H7 (cell line): ENCODE results near the gene NPR3. TPM values are rescaled to one million over a fixed set of nuclear protein-coding genes. Genes with fewer than 3 reads are reported as not detected.

Source experiments
- DNase-seq: peaks from one replicate; pipeline ENCODE4 v3.0.0; 2012
- H3K27me3 ChIP-seq: 2 replicates; pipeline ENCODE4 v1.6.0; 2011; ENCODE audit warnings: mild to moderate bottlenecking, low read length; ENCODE audit not compliant: control insufficient read depth, insufficient read depth
- H3K36me3 ChIP-seq: replicated peaks from 2 replicates; pipeline ENCODE4 v1.5.1; 2011; ENCODE audit warnings: low read length; ENCODE audit not compliant: control insufficient read depth, insufficient read depth
- H3K4me3 ChIP-seq: 2 replicates; pipeline ENCODE4 v1.5.1; 2011; ENCODE audit warnings: low read depth, mild to moderate bottlenecking, control low read depth, low read length, moderate library complexity; ENCODE audit not compliant: insufficient read depth
- total RNA-seq: library from RNA; depleted of rRNA; stranded (reverse); fragments of >200 nt; shearing (Covaris generic); gene quantifications from 2 replicates; pipeline ENCODE4 v1.2.3, GENCODE V29; 2014

Gene NPR3
- total RNA-seq, 1 experiment from 2014 or later = 0.07 TPM

DNA sequence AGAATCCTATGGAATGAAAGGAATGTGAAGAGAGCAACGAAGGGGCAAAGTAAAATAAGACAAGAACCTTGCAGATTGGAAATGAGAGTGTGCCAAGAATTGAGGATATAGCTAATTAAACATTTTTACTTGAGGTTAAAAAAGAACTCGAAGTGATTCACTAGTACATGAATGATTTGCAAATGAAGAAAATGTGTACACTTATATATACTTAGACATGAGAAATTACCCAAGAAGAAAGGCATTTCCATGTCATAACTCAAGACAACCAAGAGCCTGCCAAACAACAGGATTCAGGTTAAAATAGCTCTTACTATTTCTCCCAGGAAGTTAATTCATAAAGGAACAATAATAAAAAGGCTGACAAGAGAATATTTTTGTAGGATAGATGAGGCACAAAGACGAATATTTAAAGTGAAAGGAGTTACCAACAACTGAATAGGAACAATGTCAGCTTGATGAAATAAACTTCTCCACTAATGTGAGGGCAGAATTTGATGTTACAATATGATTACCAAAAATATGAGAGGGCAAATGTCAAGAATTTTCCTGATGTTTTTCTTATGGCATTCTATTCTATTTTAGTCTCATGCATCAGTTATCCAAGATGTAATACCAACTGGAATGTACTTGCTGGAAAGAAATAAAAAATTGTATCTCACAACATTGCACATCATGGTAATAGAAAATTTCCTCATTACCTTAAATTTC is 18.9 kb upstream of the NPR3 start:
- no peak for DNase-seq
- no peaks in the 10 kb centered on the region for H3K36me3 ChIP-seq
- no peak overlapping the region for H3K4me3 ChIP-seq
- H3K27me3 ChIP-seq = no peaks in the 10 kb centered on the region; the same call in 1 of the 2 replicates

DNA sequence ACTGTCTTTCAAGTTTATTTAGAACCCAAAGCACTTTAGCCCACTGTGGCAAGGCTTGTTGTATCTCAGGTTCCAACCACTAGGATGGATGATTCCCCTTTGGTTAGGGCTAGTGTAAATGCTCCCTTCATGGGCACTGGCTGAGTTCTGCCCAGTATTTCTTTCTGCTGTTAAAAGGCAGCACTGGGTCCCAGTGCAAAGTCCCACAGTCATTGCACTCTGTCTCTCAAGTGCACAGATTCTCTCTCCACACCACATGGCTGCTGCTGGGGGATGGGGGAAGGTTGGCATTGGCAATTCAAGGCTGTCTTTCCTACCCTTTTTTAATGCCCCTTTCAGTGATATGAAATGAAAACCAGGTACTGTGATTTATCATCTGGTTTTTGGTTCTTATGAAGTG is 7.2 kb upstream of the NPR3 start:
- H3K4me3 ChIP-seq = no peak overlapping the region

DNA sequence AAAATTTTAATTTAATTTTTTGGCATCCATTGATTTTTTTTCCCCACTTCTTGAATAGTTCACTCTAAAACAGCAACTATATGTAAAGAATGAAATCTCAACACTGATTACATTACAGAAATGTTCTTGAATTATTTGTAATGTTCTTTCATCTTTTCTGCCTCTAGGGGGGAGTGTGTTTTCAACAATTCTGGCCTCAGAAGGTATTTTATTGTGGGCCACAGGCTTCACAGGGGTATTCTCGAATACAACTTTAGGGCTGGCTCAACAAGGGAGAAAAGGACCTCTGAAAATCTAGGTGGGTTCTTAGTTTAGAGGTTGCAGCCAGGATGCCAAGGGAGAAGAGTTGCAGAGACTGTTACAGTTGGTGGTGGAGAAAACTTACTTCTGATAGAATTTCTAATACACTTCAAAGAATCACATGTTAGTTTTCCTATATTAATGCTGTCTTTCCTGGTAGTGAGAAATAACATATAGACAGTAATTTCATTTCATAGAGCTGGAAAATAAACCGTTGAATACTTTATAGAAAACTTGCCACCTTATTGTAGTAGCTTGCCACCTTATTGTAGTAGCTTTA is 3.6 kb upstream of the NPR3 start:
- H3K36me3 ChIP-seq = no peaks in the 10 kb centered on the region
- peaks cover 43% of the 10 kb centered on the region for H3K27me3 ChIP-seq
- peak; percentile 60 for DNase-seq

More for the DNA sequence above, 7.2 kb upstream of the NPR3 start:
- peaks cover 7% of the 10 kb centered on the region for H3K27me3 ChIP-seq
- no peaks in the 10 kb centered on the region for H3K36me3 ChIP-seq
- DNase-seq = no peak

DNA sequence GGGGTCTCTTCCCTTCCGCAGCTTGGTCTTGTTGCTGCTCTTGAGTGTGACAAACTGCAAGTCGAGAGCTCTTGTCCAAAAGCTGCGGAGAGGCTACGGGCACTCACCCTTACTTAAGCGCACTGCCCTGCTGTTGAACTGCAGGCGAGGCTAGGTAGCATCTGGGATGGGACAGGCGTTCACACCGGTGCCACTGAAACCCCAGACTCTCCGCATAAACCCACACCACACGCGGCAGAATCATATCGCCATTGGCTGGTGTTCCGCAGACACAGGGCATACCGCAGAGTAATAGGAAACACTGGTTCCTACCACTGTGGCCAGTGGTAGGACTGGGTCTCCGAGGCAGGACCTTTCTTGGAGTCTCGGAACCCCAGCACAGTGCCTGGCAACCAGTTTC is 2.2 kb upstream of the NPR3 start:
- Histone ChIP-seq H3K36me3 (no peaks in the 10 kb centered on the region), H3K27me3 (peaks cover 57% of the 10 kb centered on the region), H3K4me3 (peak overlapping the region; percentile 4; the same call in 1 of the 2 replicates)
- DNase-seq = peak; percentile 43

More for the DNA sequence above, 3.6 kb upstream of the NPR3 start:
- no peak overlapping the region for H3K4me3 ChIP-seq

DNA sequence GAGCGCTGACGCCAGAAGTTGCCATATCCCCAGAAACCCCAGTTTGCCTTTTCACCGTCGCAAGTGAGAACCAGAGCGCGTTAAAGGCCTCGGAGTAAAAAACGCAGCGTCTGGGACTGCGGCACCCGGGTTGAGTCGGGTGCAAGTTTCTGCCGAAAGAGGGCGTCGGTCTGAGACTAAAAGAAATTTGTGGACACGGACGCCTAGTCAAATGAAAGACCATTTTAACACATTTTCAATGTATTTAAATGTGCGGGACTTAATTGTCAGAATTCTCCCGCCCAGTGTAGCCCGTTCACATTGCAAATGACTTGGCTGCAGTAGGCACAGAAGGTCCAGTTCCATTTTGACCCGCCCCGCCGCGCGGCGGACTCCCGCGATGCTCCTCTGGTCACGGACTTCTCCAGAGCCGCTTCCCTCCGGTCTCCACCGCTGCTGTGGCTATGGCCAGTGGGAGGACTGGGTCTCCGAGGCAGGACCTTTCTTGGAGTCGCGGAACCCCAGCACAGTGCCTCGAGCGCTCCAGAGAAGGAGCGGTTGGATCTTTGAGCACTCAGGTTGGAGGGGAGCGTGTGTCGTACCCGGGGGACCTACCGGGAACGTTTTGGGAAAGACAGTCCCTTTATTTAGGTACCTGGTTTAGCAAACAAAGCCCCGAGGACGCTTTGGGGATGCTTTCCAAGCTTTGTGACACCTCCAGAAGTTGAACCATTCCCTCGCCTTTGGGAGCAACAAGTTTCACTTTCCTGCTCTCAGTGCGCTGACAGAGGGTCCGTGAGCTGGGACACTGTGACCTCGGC is 1.2 kb upstream of the NPR3 start:
- DNase-seq = peak; percentile 75
- H3K36me3 ChIP-seq = no peaks in the 10 kb centered on the region
- peak overlapping the region; percentile 45 for H3K4me3 ChIP-seq
- H3K27me3 ChIP-seq = peaks cover 67% of the 10 kb centered on the region

DNA sequence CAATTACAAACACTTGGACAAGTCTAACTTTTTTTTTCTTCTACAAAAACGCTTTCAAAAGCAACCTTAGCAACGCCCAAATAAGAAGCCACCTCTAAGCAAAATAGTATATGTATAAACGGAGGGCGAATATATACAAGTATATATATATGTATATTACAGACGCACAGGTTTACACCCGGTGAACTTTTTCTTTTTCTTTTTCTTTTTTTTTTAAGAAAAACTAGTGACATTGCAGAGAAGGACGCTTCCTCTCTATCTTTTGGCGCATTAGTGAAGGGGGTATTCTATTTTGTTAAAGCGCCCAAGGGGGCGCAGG is 200 bp downstream of the NPR3 start:
- Histone ChIP-seq H3K27me3 (peaks cover 76% of the 10 kb centered on the region), H3K4me3 (no peak overlapping the region), H3K36me3 (no peaks in the 10 kb centered on the region)
- DNase-seq = no peak

DNA sequence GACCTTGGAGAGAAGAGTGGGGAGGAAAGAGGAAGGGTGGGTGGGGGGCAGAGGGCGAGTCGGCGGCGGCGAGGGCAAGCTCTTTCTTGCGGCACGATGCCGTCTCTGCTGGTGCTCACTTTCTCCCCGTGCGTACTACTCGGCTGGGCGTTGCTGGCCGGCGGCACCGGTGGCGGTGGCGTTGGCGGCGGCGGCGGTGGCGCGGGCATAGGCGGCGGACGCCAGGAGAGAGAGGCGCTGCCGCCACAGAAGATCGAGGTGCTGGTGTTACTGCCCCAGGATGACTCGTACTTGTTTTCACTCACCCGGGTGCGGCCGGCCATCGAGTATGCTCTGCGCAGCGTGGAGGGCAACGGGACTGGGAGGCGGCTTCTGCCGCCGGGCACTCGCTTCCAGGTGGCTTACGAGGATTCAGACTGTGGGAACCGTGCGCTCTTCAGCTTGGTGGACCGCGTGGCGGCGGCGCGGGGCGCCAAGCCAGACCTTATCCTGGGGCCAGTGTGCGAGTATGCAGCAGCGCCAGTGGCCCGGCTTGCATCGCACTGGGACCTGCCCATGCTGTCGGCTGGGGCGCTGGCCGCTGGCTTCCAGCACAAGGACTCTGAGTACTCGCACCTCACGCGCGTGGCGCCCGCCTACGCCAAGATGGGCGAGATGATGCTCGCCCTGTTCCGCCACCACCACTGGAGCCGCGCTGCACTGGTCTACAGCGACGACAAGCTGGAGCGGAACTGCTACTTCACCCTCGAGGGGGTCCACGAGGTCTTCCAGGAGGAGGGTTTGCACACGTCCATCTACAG is 760 bp downstream of the NPR3 start:
- peak; percentile 70 for DNase-seq
- Histone ChIP-seq H3K36me3 (no peaks in the 10 kb centered on the region), H3K27me3 (peaks cover 76% of the 10 kb centered on the region), H3K4me3 (peak overlapping the region; percentile 26; the same call in 1 of the 2 replicates)

DNA sequence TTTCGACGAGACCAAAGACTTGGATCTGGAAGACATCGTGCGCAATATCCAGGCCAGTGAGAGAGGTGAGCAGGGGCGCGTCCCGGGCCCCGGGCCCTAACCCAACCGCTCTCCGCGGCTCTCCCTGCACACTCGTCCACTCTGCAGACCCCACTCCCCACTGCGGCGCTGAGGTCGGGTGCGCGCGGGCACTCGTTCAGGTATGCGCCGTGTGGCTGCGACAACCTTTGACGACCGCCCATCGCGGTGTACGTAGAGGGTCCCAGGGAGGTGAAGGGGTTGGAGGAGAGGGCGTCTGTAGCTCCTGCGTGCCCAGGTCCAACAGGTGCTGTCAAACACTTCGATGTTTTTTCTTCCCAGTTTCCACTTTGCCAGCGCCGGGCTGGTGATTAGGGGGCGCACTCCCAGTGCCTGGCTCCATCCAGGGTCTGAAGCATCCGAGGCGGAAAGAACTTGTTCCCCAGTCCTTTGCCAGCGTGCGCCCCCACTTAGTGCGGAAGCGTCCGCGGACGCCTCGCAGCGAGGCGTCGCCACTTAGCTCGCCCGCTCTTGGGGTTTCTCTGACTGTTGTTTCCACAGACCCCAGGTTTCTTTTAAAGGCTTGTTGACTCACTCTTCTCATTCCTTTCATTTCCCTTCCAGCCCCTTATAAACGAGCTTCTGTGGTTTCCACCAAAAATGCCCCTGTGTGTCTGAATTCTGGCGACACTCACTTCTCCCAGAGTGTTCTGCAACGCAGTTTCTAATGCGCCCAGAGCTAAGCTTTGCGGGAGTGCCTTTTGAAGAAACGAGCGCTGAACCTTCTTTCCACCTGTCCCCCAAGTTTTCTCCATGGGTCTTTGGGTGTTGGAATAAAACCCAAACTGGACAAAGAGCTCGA is 1.6 kb downstream of the NPR3 start:
- Histone ChIP-seq H3K27me3 (peaks cover 76% of the 10 kb centered on the region), H3K4me3 (peak overlapping the region; percentile 28; the same call in 1 of the 2 replicates), H3K36me3 (no peaks in the 10 kb centered on the region)
- peak; percentile 66 for DNase-seq

DNA sequence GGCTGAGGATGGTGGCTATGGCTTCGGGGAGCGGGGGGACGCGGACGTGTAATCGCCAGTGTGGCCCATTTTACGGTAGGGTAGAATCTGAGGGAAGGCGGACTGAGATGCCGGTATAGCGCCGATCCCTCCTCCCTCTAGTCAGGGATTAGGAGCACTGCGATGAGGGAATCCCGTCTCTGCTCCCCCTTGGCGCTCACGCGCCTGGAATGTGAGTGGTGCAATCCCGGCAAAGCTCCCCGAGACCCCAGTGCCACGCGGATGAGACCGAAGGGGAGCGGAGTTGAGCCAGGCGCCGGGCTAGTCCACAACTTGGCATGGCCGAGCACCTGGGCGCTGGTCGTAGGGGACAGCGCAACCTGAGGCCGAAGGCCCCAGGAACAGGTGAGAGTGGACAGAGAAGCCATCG is 2.2 kb downstream of the NPR3 start:
- peak; percentile 74 for DNase-seq
- Histone ChIP-seq H3K27me3 (peaks cover 73% of the 10 kb centered on the region), H3K4me3 (peak overlapping the region; percentile 28; the same call in 1 of the 2 replicates), H3K36me3 (no peaks in the 10 kb centered on the region)

DNA sequence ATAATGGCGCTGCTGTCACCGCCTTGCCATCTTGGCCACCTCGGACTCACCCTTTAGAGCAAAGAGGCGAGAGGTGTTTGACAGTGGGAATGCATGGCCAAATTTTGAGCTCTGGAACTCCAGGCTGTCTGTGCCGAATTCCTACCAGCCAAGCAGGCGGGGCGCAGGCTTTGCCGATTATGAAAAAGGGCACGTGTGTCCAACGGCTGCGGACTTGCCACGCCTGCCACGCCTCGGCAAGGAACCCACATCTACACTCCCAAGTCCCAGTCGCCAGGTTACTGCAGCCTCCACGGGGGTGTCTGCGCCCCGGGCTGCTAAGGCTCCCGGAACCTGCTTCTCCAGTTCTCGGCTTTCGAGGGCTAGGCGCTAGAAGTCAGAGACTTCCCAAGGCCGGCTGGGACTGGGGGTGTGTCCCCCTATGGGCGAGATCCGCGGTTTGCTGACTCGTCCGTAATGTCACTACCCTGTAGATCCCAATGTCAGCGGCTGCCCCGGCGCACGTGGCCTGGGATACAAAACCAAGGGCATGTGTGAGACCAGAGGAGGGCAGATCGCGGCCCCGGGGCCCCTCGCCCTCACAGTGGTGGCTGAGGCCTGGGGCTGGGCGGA is 2.8 kb downstream of the NPR3 start:
- peak overlapping the region; percentile 28; the same call in 1 of the 2 replicates for H3K4me3 ChIP-seq
- peaks cover 69% of the 10 kb centered on the region for H3K27me3 ChIP-seq
- no peaks in the 10 kb centered on the region for H3K36me3 ChIP-seq
- DNase-seq = peak; percentile 88

DNA sequence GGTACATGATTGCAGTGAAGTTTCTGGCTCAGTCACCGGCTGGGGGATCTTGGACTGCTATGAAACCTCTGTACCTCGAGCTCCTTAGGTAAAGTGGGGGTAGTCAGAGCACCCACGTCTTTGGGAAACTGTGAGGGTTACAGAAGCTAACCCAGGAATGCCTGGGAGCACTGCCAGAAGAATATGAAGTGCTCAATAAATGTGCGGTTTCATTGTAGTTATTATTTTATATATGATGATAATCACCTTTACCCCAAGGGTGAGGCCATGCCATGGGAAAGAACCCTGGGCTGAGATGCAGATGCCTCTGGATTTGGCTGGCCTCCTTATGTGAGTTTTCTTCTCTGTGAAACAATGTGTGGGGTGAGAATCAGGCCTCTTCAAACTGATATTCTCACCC is 3.7 kb downstream of the NPR3 start:
- Histone ChIP-seq H3K27me3 (peaks cover 59% of the 10 kb centered on the region), H3K36me3 (no peaks in the 10 kb centered on the region), H3K4me3 (no peak overlapping the region)
- DNase-seq = no peak

DNA sequence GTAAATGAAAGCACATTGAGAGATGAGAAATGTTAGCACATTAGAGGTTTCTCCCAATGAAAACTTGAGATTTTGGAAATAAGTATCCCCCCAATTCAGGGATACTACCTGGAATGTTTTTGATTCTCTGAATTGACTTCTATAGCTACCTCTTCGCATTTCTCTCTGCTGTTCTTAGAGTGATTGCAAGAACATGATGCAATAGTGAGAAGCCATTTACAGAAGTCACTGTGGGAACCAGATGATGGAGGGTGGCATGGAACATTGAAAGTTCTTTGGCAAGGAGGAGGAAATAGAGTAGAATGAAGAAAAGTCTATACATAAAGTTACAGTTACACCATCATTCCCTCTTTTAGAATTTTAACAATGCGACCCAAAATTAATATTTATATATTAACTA is 9.2 kb downstream of the NPR3 start:
- H3K27me3 ChIP-seq = peaks cover 5% of the 10 kb centered on the region
- DNase-seq = no peak
- H3K4me3 ChIP-seq = no peak overlapping the region
- no peaks in the 10 kb centered on the region for H3K36me3 ChIP-seq

DNA sequence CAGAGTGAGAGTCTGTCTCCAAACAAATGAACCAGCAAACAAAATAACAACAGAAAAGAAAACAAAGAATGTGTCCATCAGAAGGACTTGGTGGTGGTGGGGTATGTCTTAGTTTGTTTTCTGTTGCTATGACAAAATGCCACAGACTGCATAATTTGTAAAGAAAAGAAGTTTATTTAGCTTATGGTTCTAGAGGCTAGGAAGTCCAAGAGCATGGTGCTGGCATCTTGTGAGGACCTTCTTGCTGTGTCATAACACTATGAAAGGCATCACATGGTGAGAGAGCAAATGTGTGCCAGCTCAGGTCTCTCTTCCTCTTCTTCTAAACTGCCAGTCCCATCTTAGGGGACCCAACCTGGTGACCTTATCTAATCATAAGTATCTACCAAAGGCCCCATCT is 10.5 kb downstream of the NPR3 start:
- Histone ChIP-seq H3K4me3 (no peak overlapping the region), H3K27me3 (no peaks in the 10 kb centered on the region), H3K36me3 (no peaks in the 10 kb centered on the region)
- no peak for DNase-seq
